WI38 (cell line): Measurements from ENCODE around the gene CEP63.

Source experiments
- H3K4me3 ChIP-seq: 2 replicates; pipeline ENCODE4 v1.5.1; 2011; ENCODE audit warnings: low read depth, mild to moderate bottlenecking, control low read depth, low read length
- TF ChIP-seq, protein P1 (sequence below): IDR thresholded peaks from 2 replicates; pipeline ENCODE4 v1.5.1; 2012; ENCODE audit warnings: low read depth, mild to moderate bottlenecking, control low read depth, low read length

The CEP63 gene

DNA sequence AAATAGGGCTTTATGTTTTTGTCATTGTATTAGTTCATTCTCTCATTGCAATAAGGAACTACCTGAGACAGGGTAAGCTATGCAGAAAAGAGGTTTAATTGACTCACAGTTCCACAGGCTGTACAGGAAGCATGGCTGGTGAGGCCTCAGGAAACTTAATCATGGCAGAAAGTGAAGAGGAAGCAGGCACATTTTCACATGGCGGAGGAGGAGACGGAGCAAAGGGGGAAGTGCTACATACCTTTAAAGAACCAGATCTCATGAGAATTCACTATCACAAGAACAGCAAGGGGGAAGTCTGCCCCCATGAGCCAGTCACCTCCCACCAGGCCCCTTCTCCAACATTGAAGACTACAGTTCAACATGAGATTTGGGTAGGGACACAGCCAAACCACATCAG lies 25.6 kb downstream of the CEP63 start:
- no peak overlapping the region for H3K4me3 ChIP-seq
- TF ChIP-seq, protein P1, sequence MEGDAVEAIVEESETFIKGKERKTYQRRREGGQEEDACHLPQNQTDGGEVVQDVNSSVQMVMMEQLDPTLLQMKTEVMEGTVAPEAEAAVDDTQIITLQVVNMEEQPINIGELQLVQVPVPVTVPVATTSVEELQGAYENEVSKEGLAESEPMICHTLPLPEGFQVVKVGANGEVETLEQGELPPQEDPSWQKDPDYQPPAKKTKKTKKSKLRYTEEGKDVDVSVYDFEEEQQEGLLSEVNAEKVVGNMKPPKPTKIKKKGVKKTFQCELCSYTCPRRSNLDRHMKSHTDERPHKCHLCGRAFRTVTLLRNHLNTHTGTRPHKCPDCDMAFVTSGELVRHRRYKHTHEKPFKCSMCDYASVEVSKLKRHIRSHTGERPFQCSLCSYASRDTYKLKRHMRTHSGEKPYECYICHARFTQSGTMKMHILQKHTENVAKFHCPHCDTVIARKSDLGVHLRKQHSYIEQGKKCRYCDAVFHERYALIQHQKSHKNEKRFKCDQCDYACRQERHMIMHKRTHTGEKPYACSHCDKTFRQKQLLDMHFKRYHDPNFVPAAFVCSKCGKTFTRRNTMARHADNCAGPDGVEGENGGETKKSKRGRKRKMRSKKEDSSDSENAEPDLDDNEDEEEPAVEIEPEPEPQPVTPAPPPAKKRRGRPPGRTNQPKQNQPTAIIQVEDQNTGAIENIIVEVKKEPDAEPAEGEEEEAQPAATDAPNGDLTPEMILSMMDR, result no peak

DNA sequence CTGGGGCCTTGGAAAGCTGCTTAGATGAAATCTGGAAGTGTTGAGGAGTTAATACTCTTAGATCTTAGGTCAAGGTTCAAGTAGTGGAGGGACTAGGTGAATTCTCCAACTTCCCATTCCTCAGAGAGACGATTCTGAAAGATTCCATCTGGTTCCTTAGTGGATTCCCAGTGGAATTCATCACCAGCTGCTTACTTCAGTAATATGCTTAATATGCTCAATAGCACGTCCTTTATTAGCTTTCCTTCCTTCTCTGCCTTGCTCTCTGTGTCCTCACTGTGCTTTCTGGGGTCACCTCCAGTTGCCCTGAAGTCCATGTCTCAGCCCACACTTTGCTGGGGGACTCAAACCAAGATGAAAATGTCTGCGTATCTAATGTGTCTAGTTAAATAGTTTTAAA lies 31.0 kb downstream of the CEP63 start:
- TF ChIP-seq, protein P1, result no peak
- no peak overlapping the region for H3K4me3 ChIP-seq

DNA sequence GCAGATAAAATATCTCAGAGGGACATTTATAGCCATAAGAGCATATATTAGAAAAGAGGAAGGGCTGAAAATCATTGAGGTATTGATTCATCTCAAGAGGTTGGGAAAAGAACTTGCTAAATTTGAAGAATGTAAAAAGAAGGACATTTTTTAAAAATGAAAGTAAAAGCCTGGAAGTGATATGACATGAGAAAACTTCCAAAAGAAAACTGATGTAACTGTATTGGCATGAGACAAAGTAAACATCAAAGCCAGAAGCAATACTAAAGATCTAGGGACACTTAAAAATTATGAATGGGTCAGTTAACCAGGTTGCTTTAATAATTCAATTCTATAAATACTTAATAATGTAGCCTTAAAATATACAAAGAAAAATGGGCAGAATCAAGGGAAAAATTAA lies 31.9 kb downstream of the CEP63 start:
- TF ChIP-seq, protein P1, result no peak

DNA sequence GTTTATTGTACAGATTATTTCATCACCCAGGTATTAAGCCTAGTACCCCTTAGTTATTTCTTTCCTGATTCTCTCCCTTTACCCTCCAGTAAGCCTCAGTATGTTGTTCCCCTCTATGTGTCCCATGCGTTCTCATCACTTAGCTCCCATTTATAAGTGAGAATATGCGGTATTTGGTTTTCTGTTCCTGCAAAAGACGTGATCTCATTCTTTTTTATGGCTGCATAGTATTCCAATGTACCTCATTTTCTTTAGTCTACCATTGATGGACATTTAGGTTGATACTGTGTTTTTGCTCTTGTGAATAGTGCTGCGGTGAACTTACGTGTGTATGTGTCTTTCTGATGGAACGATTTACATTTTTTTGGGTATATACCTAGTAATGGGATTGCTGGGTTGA lies 36.7 kb downstream of the CEP63 start:
- TF ChIP-seq, protein P1, result no peak
- no peak overlapping the region for H3K4me3 ChIP-seq

More for the DNA sequence above, 31.9 kb downstream of the CEP63 start:
- peak overlapping the region; percentile 40 for H3K4me3 ChIP-seq

DNA sequence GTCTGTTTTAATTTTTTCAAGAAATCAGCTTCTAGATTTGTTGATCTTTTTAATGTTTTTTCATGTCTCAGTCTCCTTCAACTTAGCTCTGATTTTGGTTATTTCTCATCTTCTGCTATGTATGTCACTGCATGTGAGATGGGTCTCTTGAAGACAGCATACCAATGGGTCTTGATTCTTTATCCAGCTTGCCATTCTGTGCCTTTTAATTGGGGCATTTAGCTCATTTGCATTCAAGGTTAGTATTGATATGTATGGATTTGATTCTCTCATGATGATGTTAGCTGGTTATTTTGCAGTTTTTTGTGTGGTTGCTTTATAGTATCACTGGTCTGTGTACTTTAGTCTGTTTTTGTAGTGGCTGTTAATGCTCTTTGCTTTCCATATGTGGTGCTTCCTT lies 39.4 kb downstream of the CEP63 start:
- TF ChIP-seq, protein P1, result no peak
- H3K4me3 ChIP-seq, result no peak overlapping the region

DNA sequence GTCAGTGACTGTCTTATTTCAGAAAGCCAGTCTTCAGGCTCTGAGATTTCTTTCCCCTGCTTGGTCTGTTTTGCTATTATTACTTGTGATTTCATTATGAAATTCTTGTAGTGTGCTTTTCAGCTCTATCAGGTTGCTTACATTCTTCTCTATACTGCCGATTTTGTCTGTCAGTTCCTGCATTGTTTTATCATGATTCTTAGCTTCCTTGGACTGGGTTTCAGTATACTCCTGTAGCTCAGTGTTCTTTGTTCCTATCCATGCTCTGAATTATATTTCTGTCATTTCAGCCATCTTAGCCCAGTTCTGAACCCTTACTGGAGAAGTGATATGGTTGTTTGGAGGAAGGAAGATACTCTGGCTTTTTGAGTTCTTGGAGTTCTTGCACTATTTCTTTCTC lies 40.5 kb downstream of the CEP63 start:
- no peak overlapping the region for H3K4me3 ChIP-seq
- TF ChIP-seq, protein P1, result no peak

DNA sequence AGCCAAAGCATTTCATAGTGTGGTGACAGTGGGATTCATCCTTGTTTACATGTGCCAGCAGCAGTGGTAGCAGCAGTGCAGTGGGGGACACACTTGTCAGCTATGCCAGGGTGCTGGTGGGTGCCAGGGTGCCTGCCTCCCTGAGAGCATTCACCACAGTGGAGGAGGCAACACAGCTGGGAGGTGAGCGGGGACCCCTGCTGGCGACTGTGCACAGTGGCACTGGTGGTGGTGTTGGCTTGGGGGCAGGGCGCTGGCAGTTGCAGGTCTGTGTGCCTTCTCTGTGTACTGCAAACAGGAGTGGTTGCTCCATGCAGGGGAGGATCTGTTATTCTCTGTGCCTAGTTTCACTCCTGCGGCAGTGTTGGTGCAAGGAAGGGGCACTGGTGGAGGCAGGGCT lies 41.2 kb downstream of the CEP63 start:
- H3K4me3 ChIP-seq, result no peak overlapping the region
- TF ChIP-seq, protein P1, result peak; percentile 38
